Hepatocyte (in vitro differentiated cells): ENCODE measurements around the gene ITPKA.

Experiments used
- EZH2 ChIP-seq: fragments of 200-600 bp; sonication (generic); IDR thresholded peaks from 2 replicates; pipeline ENCODE4 v1.6.1; 2016; ENCODE audit warnings: antibody characterized with exemption, mild to moderate bottlenecking, borderline replicate concordance
- EZH2phosphoT487 ChIP-seq: fragments of 200-600 bp; sonication (generic); IDR thresholded peaks from one replicate; pipeline ENCODE4 v1.6.1; 2018; ENCODE audit warnings: antibody characterized with exemption, mild to moderate bottlenecking, low read depth, moderate library complexity; ENCODE audit not compliant: unreplicated experiment, severe bottlenecking
- TF ChIP-seq, protein P1 (sequence below): fragments of 200-600 bp; sonication (generic); IDR thresholded peaks from 2 replicates; pipeline ENCODE4 v1.5.1; 2016; ENCODE audit warnings: antibody characterized with exemption, mild to moderate bottlenecking; ENCODE audit not compliant: poor library complexity

DNA sequence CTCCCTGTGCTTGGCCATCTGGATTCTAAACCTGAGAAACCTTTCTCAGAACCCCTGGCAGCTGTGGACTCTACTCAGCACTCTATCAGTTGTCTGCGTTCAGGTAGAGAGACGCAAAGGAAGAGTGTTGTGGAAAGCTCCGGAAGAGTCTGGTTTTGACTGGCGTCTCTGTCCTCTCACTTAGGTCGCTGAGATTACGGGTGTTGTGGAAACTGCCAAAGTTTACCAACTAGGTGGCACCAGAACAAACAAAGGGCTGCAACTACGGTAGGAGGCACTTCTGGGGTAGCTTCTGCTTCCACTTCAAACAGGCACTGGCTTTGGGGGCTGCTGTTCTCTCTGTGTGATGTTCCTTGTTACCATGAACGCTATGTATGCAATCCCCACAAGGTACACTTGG is 19.2 kb upstream of the ITPKA start:
- TF ChIP-seq, protein P1, sequence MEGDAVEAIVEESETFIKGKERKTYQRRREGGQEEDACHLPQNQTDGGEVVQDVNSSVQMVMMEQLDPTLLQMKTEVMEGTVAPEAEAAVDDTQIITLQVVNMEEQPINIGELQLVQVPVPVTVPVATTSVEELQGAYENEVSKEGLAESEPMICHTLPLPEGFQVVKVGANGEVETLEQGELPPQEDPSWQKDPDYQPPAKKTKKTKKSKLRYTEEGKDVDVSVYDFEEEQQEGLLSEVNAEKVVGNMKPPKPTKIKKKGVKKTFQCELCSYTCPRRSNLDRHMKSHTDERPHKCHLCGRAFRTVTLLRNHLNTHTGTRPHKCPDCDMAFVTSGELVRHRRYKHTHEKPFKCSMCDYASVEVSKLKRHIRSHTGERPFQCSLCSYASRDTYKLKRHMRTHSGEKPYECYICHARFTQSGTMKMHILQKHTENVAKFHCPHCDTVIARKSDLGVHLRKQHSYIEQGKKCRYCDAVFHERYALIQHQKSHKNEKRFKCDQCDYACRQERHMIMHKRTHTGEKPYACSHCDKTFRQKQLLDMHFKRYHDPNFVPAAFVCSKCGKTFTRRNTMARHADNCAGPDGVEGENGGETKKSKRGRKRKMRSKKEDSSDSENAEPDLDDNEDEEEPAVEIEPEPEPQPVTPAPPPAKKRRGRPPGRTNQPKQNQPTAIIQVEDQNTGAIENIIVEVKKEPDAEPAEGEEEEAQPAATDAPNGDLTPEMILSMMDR, result no peak
- TF ChIP-seq EZH2 (no peak), EZH2phosphoT487 (no peak)
